COLO829 (cell line): Measurements from ENCODE around the gene RPL31.

Source experiments
- DNase-seq: peaks from one replicate; pipeline ENCODE4 v3.0.0; 2012; ENCODE audit warnings: low spot score

Gene RPL31

GRCh38 chr2:100975521-100975785 lies 26.6 kb upstream of the RPL31 start:
- no peak for DNase-seq

GRCh38 chr2:100976061-100976460 lies 26.0 kb upstream of the RPL31 start:
- no peak for DNase-seq

- DNase-seq, result no peak
These were observed 25.3 kb upstream of the RPL31 start for GRCh38 chr2:100976645-100977391.

GRCh38 chr2:100977511-100977910 lies 24.6 kb upstream of the RPL31 start:
- no peak for DNase-seq

GRCh38 chr2:100978582-100979191 lies 23.4 kb upstream of the RPL31 start:
- no peak for DNase-seq

- DNase-seq, result no peak
These were observed 22.0 kb upstream of the RPL31 start for GRCh38 chr2:100980046-100980445.

GRCh38 chr2:100981011-100981410 lies 21.1 kb upstream of the RPL31 start:
- no peak for DNase-seq

GRCh38 chr2:100982431-100982861 lies 19.6 kb upstream of the RPL31 start:
- DNase-seq, result no peak

- DNase-seq, result no peak
These were observed 18.9 kb upstream of the RPL31 start for GRCh38 chr2:100983201-100983600.

GRCh38 chr2:100983684-100984310 lies 18.3 kb upstream of the RPL31 start:
- DNase-seq, result no peak

GRCh38 chr2:100984892-100985307 lies 17.2 kb upstream of the RPL31 start:
- peak; percentile 74 for DNase-seq

- no peak for DNase-seq
These were observed 15.9 kb upstream of the RPL31 start for GRCh38 chr2:100986157-100986556.

GRCh38 chr2:100987536-100987935 lies 14.6 kb upstream of the RPL31 start:
- no peak for DNase-seq

- DNase-seq, result no peak
These were observed 14.1 kb upstream of the RPL31 start for GRCh38 chr2:100987974-100988373.

GRCh38 chr2:100988630-100989417 lies 13.3 kb upstream of the RPL31 start:
- DNase-seq, result peak; percentile 57

- DNase-seq, result no peak
These were observed 12.4 kb upstream of the RPL31 start for GRCh38 chr2:100989666-100990065.

GRCh38 chr2:100990166-100990565 lies 11.9 kb upstream of the RPL31 start:
- DNase-seq, result no peak

GRCh38 chr2:100990650-100991403 lies 11.3 kb upstream of the RPL31 start:
- DNase-seq, result no peak

- DNase-seq, result no peak
These were observed 10.7 kb upstream of the RPL31 start for GRCh38 chr2:100991404-100991773.

- no peak for DNase-seq
These were observed 9.8 kb upstream of the RPL31 start for GRCh38 chr2:100992262-100992661.

- DNase-seq, result no peak
These were observed 8.8 kb upstream of the RPL31 start for GRCh38 chr2:100993294-100993693.
